ENCODE data around the gene P2RY13.

P2RY13 gene

DNA sequence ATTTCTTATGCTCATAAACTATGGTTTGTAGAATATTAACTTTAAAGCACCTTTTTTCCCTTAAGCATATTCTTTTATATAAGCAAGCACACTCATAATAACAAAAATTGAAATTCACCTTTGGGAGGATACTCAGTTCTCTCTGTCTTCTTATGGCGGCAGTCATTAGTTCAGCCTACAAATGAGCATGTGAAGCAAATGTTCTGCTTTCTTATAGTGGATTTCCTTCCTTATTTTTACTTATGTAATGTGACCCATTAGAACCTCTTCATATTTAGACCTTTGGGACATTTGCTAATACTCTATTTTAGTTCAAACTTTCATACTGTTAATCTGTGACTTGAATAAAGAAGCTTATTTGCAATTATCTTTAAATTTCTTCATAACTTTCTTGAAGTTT is at the start of gene P2RY13:
TSS of gene P2RY13 (minus strand) at position 187 of the 400 bp plus-strand sequence. CDS start at position 166, 21 bp downstream.
- no peak for DNase-seq

DNA sequence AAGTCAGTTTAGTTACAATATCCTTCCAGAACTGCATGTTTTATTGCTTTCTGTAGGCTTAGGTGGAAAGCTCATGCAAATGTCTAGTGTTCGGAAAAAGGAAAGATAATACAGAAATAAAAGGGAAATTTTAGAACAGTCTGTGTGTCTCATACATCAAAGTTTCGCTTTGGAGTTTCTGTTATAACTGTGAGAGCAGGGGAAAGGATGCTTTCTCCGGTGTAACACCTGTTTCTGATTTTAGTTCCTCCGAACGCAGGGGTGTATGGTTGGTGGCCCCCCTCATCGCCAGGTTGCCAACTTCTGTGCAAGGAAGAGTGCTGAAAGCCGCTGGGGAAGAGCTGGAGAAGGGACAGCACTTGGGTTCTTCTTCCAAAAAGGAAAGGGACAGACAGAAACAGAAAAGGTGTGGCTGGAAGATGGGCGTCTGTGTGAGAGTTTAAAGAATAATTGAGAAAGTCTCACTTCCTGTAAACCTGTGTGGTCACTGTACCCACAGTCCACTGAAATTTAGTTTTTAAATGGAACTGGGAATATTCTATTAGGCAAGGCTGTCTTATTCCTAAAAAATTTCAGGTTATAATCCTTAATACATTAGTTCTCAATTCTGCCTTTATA is 48.5 kb upstream of the P2RY13 start:
- DNase-seq, result no peak

DNA sequence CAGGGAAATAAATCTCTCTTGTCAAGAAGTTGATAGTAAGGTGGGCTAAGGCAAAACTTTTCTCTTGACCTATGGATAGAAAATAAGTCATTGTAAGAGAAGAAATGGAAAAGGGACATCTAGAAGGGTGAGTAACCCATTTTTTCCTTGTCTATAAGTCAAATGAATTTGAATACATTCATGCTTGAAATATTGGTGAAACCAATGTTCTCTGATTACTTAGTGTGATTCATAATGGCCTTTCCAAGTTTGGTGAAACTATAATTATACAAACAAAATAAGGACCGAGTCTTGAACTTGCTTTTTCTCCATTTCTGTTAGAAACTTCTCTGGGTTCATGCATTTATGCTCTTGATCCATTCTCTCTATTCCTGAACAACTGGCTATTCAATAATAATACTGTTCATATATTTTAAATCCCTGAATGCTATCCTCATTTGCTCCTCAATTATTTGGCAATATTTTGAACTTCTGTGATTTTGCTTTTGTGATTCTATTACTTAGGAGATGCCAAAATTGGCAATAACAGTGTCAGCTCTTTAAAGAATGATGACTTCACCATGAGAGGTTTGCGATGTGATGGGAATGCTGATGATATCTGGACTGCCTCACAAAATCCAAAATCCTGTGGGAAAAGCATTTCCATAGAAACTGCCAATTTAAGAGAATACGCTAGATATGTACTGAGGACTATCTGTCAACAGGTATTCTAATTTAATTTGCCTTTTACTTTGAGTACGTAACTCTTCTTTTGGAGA is 42.9 kb upstream of the P2RY13 start:
- DNase-seq, result no peak

DNA sequence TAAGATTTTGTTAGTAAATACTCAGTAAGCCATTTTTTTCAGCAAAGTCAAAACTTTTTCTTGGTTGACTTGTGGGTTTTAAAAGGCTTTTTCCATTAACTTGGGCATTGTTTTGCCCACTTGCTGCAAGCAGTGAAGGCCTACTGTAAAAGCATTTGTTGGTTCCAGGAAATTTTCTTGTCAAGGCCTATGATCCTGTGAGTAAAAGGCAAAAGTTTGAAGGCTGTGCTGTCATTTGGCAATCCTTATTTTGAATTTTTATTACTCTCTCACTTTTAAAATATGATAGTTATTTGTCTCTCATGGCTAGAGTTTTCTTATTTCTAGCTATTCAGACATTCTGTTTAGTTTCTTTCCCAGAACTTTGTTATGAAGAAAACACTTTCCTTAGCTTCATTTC is 42.2 kb upstream of the P2RY13 start:
- no peak for DNase-seq

DNA sequence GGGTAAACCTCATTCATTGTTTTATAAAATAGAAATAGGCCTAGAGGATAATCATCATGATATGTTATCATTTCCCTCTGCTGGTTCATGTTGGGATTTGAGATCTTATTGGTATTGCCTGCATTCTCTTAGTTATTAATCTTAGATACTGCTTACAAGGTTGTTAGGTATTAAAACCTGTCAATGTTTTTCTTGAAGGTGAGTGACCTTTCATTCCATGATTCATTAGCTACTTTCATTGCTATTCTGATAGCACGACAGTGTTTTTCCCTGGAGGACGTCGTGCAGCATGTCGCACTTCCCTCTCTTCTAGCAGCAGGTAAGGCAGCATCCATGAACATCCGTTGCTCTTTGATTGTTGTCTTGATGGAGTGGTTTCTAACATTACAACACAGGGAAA is 38.1 kb upstream of the P2RY13 start:
- no peak for DNase-seq

DNA sequence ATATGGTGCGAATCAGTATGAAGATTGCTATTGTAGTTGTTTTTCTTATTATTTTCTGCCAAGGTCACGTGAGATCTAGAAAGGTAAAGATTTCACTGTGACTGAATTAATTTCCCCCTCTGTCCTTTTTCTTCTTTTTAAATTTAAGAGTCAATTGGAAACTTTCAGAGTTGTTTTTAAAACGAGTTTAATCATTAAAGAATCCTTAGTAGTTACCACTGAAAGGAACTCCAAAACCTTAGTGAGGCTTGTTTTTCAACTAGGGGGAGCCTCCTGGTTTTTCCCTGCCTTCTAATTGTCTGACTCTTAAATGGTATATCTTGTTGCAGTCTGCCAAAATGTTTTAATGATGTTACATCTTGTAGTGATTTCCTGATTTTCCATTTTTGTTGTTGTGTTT is 37.6 kb upstream of the P2RY13 start:
- no peak for DNase-seq

DNA sequence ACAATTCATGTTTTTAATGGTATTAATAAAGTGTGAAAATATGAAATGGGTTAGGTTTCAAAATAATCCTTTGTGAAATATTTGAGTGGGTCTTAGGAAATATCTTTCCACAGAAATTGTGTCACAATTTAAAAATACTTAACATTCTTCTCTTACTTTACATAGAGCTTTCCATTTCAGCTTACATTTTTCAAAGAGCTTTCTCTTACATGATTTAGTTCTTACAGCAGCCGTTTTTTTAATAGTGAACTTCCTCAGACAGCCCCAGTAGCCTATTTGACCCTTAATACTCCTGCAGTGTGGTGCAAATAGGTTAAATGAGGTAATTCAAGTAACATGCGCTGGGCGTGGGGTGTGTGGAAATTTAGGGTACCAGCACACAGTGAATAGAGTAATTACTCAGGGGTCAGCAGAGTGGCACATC is 33.4 kb upstream of the P2RY13 start:
- no peak for DNase-seq

DNA sequence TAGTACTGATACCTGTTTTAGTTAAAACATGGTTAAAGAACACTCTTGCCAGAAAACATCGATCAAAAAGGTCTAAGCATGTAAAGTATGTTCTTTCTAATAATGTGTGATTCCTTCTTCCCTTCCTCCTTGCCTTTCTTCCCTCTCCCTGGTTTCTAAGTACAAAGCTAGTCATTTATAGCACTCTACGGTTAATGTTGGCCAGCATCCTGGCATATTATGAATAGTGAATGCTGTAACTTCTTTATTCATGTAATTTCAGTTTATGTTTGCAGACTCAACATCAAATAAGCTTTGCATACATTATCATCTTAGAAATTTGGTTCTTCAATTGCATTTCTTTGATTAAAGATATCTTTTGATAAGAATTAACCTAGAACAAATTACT is 28.1 kb upstream of the P2RY13 start:
- no peak for DNase-seq

DNA sequence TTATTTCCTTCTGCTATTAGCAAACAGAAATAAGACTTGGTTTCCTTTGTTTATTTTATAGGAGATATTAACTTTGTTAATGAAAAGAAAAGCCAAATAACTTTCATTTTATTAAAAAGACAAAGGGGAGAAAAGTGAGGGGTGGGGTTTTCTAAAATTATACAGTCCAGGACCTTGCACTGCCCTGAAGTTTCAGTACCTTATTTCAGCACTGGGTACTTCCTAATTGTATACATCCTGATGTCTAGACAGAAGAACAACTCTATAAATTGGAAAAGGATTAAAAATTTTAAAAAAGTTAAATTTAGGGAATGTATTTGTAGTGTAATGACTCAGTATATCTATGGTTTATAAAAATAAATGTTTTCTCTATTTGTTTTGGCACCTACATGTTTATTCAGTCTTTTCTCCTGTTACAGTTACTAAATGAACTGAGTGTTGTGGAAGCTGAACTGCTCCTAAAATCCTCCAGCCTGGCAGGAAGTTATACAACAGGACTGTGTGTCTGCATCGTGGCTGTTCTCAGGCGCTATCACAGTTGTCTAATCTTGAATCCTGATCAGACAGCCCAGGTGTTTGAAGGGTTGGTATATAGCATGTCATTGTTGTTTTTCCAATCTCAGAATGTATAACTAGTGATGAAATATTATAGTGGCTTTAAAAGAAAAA is 27.6 kb upstream of the P2RY13 start:
- no peak for DNase-seq

DNA sequence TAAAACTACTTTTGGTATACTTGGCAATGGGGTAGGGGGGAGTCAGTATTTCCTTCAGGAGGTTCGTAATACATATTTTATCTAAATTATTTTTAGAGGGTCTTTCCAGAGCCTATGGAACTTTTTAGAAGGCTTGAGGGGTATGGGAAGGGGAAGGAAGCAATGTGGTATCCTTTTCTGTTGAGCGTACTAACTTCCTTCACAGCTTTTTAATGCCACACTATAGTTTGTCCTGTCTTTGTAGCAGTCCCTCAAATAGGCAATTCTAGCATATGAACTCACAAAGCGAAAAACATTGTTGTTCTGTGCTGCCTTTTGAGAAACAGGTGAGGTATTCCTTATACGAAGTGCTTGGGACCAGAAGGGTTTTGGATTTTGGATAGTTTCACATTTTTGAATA is 22.3 kb upstream of the P2RY13 start:
- DNase-seq, result no peak

DNA sequence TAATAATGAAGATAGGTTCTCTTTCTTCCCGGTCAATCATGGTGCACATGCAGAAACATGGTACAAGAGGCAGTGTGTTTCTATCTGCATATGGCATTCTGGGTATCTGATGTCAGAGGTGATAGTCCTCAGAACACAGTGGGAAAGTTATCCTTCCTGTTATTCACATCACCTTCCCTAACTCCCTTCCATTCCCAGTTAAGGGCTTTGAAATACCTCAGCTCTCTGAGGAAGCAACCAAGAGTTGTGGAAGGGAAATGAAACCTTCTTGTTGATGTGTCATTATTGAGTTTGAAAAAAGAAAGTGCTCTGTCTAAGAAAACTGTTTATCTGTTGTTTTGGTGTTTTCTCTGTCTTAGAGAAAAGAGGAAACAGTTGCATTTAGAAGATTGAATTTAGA is 21.9 kb upstream of the P2RY13 start:
- no peak for DNase-seq

DNA sequence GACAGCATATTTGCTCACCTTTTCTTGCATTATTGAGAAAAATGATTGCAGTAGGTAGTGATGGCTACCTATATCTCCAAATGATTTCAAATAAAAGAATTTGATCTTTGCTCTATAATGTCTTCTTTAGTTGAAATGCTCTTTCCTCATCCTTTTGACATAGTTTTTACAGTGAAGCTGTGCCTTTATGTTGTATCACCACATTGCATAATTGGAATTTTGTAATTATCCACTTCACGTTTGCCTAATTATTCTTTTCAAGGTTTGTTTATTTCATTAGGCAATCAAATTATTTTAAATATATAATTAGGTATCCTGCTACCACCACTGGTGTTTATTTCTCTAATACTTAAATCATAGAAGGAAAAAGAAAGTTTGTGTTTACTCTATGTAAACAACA is 21.3 kb upstream of the P2RY13 start:
- no peak for DNase-seq

DNA sequence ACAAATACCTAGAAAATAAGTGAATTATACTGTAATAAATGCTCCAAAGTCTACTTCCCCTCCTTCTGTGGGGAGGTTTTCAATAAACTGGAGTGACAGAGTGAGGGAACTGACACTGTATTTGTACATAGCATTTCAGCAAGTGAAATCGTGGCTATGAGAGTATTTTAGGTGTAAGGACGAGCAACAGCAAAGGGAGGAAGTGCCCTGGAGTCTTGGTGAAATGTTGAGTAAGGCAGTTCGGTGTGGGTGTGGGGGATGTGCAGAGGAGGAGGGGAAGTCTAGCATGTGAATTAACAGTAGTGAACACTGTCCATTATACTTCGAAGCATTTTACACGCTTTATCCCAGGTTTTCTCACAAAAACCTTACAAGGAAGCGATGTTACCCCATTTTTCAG is 18.1 kb upstream of the P2RY13 start:
- DNase-seq, result no peak

DNA sequence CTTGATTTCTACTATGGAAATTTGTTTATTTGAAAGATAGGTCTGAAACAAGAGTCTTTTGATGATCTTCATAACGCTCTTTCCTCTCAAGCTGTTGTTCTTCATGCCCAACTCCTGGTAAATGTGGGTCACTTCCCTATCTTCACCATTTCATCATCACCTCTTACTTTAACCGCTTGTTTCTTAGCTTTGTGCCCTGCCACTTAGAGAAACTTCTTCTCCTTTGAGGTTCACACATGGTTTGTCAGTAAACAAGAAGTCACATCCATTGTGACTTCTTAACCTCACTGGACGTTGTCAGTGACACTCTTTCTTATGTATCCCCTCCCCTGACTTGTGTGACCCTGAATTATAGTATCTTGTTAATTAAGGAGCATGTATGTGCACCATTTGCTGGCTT is 16.9 kb upstream of the P2RY13 start:
- DNase-seq, result no peak

DNA sequence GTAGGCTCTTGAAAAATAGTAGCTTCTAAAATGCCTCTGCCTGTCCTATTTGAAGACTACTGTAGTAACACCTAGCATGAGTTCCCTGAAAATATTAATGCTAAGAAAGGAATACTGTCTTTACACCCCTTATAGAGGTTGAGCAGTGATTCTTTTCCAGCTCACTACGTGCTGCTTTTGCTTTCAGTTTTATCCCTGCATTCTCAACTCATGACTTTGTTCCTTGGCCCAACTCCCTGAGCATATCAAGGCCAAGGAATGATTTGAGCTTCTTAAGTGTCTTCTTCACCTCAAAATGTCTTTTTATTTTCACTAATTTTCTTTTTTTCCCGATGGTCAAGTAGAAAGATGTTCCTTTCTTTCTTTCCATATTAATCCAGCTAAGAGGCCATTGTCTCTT is 16.5 kb upstream of the P2RY13 start:
- no peak for DNase-seq

DNA sequence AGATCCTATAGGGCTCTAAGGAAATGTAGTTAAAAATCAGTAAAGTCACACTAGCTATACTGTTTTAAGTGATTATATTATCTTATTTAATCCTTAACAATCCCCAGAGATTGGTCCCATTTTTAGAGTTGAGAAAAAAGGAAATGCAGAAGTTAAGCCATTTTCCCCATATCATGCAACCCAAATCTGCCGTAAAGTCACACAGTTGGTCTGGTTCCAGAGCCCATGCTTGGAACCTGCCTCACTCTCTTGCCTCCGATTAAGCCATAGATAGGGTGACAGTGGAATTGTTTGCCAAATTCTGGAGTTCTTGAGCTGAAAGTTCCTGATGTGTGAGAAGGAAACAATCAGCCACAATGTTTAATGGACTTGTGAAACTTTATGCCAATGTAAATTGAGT is 2.3 kb upstream of the P2RY13 start:
- no peak for DNase-seq

DNA sequence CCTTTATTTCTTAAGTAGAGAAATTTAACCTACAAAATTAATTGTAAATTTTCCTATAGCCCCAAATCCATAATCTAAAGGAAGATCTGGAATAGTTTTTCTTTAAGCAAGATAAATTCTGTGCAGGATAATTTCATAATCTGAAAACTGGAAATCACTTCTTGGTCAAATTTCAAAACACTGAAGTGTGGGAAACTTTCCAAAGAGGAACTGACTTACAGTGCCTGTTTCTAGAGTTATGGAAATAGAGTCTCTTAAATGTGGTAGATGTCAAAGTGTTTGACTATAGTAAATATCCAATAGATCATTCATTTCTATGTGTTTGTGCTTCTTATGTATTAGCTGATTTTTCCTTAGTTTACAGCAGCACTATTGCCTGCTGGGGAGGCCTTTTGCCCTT is 1.6 kb upstream of the P2RY13 start:
- DNase-seq, result no peak

DNA sequence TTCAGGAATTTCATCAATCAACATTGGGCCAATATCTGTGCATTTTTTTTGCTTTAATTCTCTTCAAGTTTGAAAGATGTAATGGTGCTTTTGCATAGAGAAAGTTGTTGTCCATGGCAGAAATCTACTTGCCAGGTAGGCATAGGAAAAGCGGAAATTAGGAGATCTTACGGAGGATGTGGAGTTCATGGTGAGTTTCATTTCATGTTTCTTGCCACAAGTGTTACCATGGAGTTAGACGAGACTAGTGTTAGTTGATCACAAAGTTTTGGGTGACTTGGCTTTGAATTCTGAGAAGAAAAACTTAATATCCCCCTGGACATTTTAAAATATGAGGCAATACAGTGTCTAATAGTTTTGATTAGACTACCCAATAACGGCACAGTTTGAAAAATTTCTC is 1.0 kb upstream of the P2RY13 start:
- DNase-seq, result no peak

DNA sequence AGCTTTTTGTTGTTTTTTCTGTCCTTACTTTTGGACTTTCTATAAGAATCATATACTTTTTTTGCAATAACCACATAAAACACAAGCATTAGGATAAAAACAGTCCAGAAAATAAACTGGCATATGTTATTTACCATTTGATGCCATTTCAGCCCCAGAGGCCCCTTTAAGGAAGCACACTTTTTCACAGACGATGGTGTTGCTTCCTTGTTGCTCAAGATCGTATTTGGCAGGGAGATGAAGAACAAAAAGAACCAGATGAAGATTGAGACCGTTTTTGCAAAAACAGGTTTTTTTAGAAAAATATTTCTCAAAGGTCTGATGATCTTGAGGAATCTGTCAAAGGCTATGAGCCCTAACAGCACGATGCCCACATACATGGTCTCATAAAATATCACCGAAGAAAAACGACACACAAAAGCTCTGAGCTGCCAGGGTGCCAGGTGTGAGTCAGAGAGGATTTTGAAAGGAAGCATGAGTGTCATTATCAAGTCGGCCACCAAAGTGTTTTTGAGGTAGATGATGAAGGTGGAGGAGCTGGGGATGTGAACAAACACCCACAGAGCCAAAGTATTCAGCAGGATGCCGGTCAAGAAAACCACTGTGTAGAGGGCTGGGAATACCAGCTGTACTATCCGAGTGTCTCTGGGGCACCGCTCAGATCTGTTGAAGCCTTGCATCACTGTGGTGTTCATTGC is 902 bp downstream of the P2RY13 start:
- no peak for DNase-seq

DNA sequence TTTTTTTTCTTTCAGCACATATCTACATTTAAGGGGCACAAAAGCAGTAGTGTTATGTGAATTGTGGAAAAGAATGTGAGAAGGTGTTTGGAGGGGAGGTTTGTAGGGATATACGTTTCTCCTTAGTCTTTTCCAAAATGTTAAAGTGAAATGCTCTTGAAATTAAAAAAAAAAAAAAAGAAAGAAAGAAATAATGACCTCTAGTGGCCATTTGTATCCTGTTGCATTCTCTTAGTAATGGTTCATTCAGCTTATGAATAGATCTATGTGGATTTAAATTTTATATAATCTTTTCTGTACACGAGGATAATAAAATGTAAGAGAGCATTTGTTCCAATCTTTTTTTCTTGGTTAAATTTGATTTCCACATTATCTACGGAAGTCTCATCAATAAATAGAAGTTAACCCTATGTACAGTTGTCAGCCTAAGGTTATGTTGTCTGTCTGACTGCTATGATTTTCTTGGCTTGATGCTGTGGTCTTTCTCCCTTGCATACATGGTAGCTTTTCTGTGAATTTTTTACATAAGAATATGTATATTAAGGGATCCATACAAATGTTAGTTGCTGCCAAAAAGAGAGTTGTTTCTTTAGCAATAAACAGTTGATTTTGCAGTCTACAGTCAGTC is 1.7 kb downstream of the P2RY13 start:
- no peak for DNase-seq

DNA sequence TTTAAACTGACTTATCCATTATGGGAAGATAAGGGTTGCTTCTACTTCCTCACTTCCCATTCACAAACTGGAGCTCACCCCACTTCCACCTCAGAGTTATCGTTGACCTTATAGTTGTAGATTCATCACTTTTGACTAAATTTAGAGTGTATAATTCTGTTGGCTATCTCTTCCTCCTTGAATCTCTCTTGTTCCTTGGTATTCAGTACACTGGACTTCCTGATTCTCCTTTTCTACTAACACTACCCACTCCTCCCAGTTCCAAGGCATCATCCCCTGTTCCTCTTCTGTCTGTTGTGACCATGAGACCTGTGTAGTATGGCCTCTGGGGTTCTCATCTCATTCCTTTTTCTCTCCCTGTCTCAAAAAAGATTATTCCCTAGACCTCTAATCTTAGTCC is 6.8 kb downstream of the P2RY13 start:
- DNase-seq, result no peak

DNA sequence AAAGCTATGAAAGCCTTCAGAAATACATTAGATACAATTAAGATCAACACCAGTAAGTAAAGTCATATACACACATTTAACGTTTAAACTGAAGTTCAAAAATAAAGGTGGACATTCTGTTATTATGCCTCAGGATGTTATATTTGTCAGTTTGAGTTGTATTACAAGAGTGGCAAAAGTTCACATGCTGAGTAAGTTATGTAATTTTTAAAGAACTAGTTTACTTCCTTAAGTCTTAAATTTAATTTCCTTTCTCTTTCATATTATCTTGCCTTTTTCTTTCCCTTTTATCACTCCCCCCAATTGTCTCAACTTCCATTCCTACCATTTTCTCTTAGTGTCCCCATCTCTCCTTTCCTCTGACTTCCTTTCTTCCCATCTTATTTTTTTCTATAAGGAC is 7.8 kb downstream of the P2RY13 start:
- no peak for DNase-seq

DNA sequence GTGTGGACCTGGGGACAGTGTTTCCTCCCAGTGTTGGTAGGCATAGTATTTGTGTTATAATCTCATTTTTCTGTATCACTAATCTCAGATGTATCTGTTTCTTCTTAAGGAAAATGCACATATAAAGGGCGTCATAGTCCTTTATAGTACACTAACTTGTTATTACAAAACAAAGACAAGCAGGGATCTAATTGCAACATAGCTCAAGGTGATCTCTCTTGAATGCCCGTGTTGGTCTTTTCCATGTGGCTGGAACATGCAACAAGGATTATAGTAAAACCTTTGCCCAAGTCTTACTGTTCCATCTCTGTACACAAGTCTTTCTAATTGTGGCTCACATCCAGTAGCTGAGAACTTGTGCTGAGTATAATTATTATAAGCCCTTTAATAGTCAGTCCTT is 9.2 kb downstream of the P2RY13 start:
- DNase-seq, result no peak

Measured in activated naive CD4-positive, alpha-beta T cell treated with Interleukin-2 at 50 U/mL for 16 hours (primary cell).